GM21381 (cell line): ENCODE data around the gene SLC37A1.
"Not testable (repeated sequence)": the region's sequence is repeated elsewhere in the genome, so short reads cannot be mapped to it uniquely, and the experiment has no call there.

ENCODE experiments used
- ATAC-seq: cut with Tn5 transposase; IDR thresholded peaks from one replicate; pipeline ENCODE4 v1.9.1; 2021; ENCODE audit warnings: mild to moderate bottlenecking, moderate library complexity; ENCODE audit not compliant: unreplicated experiment

Gene SLC37A1

GRCh38 chr21:42614811-42615351 lies 101.2 kb downstream of the SLC37A1 start:
- ATAC-seq = no peak

- ATAC-seq = not testable (repeated sequence)
These were observed 101.7 kb downstream of the SLC37A1 start for GRCh38 chr21:42615377-42615776.

GRCh38 chr21:42615924-42616323 lies 102.3 kb downstream of the SLC37A1 start:
- ATAC-seq = no peak

- no peak for ATAC-seq
These were observed 102.8 kb downstream of the SLC37A1 start for GRCh38 chr21:42616446-42616845.

GRCh38 chr21:42616941-42617340 lies 103.3 kb downstream of the SLC37A1 start:
- no peak for ATAC-seq

- ATAC-seq = no peak
These were observed 103.8 kb downstream of the SLC37A1 start for GRCh38 chr21:42617486-42617885.

GRCh38 chr21:42618707-42619102 lies 105.1 kb downstream of the SLC37A1 start:
- ATAC-seq = no peak

- ATAC-seq = no peak
These were observed 105.5 kb downstream of the SLC37A1 start for GRCh38 chr21:42619166-42619565.

- no peak for ATAC-seq
These were observed 106.2 kb downstream of the SLC37A1 start for GRCh38 chr21:42619841-42620240.

GRCh38 chr21:42621166-42621818 lies 107.6 kb downstream of the SLC37A1 start:
- no peak for ATAC-seq

GRCh38 chr21:42621819-42622177 lies 108.1 kb downstream of the SLC37A1 start:
- no peak for ATAC-seq

GRCh38 chr21:42622284-42622683 lies 108.6 kb downstream of the SLC37A1 start:
- no peak for ATAC-seq

GRCh38 chr21:42623694-42624093 lies 110.0 kb downstream of the SLC37A1 start:
- no peak for ATAC-seq

GRCh38 chr21:42624095-42624790 lies 110.6 kb downstream of the SLC37A1 start:
- no peak for ATAC-seq

- ATAC-seq = no peak
These were observed 111.3 kb downstream of the SLC37A1 start for GRCh38 chr21:42624936-42625335.

GRCh38 chr21:42626171-42626570 lies 112.5 kb downstream of the SLC37A1 start:
- ATAC-seq = no peak

- ATAC-seq = no peak
These were observed 114.1 kb downstream of the SLC37A1 start for GRCh38 chr21:42627527-42628289.

GRCh38 chr21:42628466-42629061 lies 114.9 kb downstream of the SLC37A1 start:
- not testable (repeated sequence) for ATAC-seq

GRCh38 chr21:42629933-42630589 lies 116.4 kb downstream of the SLC37A1 start:
- no peak for ATAC-seq

- no peak for ATAC-seq
These were observed 117.0 kb downstream of the SLC37A1 start for GRCh38 chr21:42630626-42631025.
